Measurements from ENCODE around the gene SLC9C1.
"Not testable (repeated sequence)": the region's sequence is repeated elsewhere in the genome, so short reads cannot be mapped to it uniquely, and the experiment has no call there.

SLC9C1 gene

DNA sequence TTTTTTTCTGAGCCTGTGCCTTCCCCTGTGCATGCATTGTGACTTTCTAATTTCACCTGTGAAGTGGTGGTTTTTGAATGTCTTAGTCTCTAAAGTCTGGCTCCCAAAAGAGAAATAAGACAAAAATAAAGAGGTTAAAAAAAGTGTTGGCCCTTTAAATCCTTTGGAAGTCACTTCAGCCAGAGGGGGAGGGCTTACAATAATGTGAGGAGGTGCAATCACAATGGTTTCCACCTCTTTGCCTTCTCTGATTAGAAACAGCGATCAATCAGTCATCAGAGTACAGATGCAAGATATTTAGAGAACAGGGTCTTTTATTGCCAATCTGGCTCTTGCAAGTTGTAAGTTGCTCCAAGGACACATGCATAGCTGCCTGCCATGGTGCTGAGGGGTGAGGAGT, 96.9 kb downstream of the SLC9C1 start:
- DNase-seq (ENCODE audit: low read depth in 2 of 2), result no peak

DNA sequence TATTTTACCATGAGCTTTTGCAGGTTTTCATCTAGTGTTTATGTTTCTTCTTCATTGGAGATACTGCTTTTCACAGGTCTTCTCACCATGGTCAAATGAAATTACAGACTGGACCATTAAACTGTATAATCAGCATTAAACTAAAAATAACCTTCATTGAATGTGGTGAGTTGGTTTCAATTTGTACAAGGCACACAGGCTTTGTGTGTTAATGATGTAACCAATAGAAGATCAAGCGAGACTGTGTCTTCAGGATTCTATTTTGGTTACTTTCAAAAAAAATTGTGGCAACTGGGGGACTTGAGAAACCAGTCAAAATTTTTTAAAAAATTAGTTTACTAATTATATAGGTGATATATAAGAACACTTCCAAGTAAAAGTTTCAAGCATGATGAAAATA, 106.7 kb downstream of the SLC9C1 start:
- DNase-seq (ENCODE audit: low read depth in 2 of 2), result no peak

DNA sequence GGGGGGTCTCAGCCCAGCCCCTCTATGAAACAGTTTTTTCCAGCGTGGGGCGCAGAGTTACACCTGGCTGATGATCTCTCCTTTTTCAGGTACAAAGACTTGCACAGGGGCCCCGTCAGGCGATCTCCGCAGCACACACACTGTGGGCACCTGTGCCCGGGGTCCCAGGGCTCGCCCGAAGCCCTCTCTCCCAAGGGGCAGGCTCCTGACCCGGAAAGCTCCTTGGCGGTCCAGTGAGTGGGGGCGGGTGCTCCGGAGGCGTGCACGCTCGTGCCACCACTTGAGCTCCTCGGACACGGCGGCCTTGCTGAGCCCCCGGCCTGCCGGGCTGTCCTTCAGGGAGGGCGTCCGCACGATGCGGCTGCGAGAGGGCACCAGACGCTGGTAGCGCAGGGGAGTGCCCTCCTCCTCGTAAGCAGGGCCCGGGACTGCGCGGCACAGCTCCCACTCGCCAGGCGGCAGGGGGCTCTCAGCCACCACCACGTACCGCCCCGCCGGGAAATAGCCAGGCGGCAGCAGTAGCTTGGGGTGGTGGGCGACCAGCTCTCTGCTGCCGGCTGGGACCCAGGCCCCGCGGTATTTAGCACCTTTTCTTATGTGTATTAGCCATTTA, 108.5 kb downstream of the SLC9C1 start:
- DNase-seq (ENCODE audit: low read depth in 2 of 2), result not testable (repeated sequence)

DNA sequence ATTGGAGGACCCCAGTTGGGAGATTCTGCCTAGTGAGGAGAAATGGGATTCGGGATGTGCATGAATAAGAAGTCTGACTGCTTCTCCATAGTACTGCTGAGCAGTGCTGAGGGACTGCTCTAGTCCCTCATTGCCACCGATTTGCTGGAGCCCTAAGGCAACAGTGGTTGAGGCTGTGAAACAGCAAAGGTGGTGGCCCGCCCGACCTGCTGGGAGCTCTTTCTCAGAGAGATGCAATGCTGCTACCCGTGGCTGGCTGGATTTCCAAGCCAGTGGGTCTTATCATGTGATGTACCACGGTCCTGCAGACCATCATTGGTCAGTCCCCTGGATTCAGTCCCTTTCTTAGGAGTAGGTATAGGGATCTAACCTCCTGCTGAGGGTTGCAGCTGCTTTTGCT, 118.4 kb downstream of the SLC9C1 start:
- no peak for DNase-seq (ENCODE audit: low read depth in 2 of 2)

GRCh38 chr3:112175037-112175436, 119.0 kb downstream of the SLC9C1 start:
- no peak for DNase-seq (ENCODE audit: low read depth in 2 of 2)

DNA sequence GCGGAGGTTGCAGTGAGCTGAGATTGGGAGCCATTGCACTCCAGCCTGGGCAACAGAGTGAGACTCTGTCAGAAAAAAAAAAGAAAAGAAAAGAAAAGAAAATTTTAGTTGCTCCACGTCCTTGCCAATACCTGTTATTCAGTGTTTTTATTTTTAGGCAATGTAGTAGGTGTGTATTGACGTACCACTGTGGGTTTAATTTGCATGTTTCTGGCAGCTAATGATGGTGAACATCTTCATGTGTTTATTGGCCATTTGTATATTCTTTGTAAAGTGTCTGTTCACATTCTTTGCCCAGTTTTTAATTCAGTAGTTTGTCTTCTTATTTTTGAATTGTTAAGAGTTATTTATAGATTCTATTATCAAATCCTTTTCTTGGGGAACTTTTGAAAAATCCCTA, 122.9 kb downstream of the SLC9C1 start:
- DNase-seq (ENCODE audit: low read depth in 2 of 2), result no peak

- DNase-seq (ENCODE audit: low read depth in 2 of 2), result no peak
These were observed 124.0 kb downstream of the SLC9C1 start for GRCh38 chr3:112170046-112170445.

- no peak for DNase-seq (ENCODE audit: low read depth in 2 of 2)
These were observed 126.3 kb downstream of the SLC9C1 start for GRCh38 chr3:112167758-112168157.

DNA sequence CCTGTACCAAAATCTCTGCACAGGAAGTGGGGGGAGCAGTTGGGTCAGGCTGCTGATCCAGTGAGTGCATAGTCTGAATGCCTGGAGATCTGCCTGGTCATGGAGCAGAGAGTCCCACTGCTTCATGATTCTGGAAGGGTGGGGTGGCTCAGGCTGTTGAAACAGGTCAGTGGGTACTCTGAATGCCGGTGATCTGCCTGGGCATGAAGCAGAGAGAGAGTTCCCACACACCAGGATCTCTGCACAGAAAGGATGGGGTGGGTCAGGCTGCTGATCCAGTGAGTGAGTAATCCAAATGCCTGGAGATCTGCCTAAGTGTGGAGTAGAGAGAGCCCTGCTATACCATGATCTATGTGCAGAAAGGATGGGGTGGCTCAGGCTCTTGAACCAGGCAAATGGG, 144.9 kb downstream of the SLC9C1 start:
- no peak for DNase-seq (ENCODE audit: low read depth in 2 of 2)

DNA sequence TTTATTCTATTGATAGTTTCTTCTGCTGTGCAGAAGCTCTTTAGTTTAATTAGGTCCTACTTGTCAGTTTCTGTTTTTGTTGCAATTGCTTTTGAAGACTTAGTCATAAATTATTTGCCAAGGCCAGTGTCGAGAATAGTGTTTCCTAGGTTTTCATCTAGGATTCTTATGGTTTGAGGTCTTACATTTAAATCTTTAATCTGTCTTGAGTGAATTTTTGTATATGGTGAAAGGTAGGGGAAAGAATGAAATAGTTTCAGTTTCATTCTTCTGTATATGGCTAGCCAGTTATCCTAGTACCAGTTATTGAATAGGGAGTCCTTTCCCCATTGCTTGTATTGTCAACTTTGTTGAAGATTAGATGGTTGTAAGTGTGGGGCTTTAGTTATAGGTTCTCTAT, 150.3 kb downstream of the SLC9C1 start:
- no peak for DNase-seq (ENCODE audit: low read depth in 2 of 2)

DNA sequence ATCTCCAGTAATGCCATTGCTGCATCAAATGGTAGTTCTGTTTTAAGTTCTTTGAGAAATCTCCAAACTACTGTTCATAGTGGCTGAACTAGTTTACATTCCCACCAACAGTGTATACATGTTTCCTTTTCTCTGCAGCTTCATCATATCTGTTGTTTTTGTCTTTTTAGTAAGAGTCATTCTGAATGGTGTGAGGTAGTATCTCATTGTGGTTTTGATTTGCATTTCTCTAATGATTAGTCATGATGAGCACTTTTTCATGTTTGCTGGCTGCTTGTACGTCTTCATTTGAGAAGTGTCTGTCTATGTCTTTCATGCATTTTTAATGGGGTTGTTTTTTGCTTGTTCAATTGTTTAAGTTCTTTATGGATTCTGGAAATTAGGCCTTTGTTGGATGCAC, 150.8 kb downstream of the SLC9C1 start:
- DNase-seq (ENCODE audit: low read depth in 2 of 2), result no peak

GRCh38 chr3:112141293-112141692, 152.7 kb downstream of the SLC9C1 start:
- DNase-seq (ENCODE audit: low read depth in 2 of 2), result no peak

GRCh38 chr3:112140584-112140983, 153.4 kb downstream of the SLC9C1 start:
- no peak for DNase-seq (ENCODE audit: low read depth in 2 of 2)

- no peak for DNase-seq (ENCODE audit: low read depth in 2 of 2)
These were observed 155.6 kb downstream of the SLC9C1 start for GRCh38 chr3:112138219-112138969.

DNA sequence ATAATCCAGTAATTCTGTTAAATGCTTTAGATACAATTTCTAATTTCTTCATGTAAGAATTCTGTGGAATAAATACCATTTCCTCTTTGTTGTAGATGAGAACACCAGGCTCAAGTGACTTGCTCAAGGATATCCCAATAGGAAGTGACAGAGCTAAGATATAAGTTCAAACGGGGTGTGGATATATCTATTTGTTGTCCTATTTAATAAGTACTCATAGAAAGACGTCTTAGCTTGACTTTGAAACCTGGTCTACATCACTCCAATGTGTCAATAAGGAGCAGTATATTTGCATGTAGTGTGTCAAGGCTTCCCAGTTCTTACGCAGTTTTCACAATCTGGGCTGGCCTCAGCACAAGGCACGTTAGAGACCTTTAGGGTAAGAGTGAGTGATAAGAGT, 156.2 kb downstream of the SLC9C1 start:
- no peak for DNase-seq (ENCODE audit: low read depth in 2 of 2)

GRCh38 chr3:112136959-112137693, 156.9 kb downstream of the SLC9C1 start:
- no peak for DNase-seq (ENCODE audit: low read depth in 2 of 2)

DNA sequence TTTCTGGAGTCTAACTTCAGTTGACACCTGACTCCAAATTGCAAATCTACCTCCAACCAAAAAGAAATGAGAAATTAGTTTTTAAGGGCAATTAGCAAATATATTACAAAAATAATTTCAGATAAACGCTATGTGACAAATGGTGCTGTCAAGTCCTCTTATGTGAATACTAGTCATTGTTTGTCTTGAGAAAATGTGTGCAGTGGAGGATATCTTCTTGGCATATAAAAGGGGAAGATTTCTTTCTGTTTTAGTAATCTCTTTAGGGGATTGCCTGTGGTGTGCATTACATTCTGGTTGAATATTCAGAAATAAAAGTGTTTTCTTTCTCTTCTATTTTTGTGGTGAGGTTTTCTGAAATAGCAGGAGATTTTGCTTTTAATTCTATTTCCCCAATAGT, 158.0 kb downstream of the SLC9C1 start:
- no peak for DNase-seq (ENCODE audit: low read depth in 2 of 2)

DNA sequence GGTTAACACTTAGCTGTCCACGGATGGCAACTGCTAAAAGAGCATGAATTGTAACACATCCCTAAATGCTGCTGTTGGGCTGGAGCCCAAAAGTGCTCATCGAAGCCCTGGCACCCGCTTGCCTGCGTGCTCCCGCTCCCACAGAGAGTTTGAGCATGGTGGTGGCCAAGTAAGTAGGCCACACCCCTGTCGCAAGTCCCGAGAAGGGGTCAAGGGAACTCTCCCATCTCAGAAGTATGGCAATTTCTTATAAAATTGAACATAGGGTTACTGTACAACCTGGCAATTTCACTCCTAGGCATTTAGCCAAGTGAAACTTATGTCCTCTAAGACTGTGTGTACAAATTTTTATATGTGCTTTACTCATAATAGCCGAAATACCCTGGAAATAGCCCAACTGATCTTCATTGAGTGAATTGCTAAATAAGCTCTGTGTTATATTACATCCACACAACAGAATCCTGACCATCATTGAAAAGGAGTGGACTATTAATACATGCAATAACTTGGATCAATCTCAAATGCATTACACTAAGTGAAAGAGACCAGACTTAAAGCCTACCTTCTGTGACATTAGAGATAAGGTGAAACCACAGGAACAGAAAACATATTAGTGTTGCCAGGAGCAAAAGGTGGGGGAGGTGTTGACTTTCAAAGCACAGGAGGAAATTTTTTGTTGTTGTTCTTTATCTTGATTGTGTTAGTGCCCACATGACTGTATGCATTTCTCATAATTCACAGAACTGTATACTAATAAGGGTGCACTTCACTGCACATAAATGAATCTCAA, 159.5 kb downstream of the SLC9C1 start:
- DNase-seq (ENCODE audit: low read depth in 2 of 2), result no peak

GRCh38 chr3:112133626-112134334, 160.2 kb downstream of the SLC9C1 start:
- DNase-seq (ENCODE audit: low read depth in 2 of 2), result no peak

- peak; percentile 24 to 29 for DNase-seq (ENCODE audit: low read depth in 2 of 2)
These were observed 161.0 kb downstream of the SLC9C1 start, which contains the start of gene GCSAM for GRCh38 chr3:112132975-112133448. TSS of gene GCSAM (minus strand) at chr3:112133248. CDS start at chr3:112133120, 128 bp downstream.

DNA sequence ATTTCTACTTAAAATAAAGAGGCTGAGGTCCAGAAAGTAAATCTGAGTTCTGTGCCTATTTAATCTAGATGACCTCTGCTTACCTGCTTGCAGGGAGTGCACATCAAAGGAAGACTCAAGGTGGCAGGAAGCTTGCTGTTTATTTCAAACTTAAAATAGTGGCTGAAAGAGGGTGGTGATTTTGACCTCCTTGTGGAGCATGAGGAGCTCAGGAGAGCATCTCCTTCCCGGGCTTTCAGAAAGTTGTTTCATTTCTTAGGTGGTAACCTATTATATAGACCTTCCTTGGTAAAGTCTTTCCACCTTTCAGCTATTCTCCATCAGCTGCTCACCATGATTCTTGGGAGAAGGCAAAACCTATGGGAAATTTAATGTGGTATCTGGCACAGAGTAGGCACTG, 161.5 kb downstream of the SLC9C1 start:
- DNase-seq (ENCODE audit: low read depth in 2 of 2), result no peak
